Mucosa of rectum (tissue), 2 donors: ENCODE measurements around the gene KRT1.
"Not testable (repeated sequence)": the region's sequence is repeated elsewhere in the genome, so short reads cannot be mapped to it uniquely, and the experiment has no call there.

Source experiments
- H3K27ac ChIP-seq, 2 donors: one replicate each; pipeline ENCODE4 v1.7.0; 2013; ENCODE audit warnings: inconsistent platforms in 2 of 2, low read depth in 2 of 2, low read length in 2 of 2
- H3K27me3 ChIP-seq, 2 donors: one replicate each; pipeline ENCODE4 v1.7.0; 2013; ENCODE audit warnings: low read length in 2 of 2; ENCODE audit not compliant: control insufficient read depth in 2 of 2, insufficient read depth in 2 of 2
- H3K36me3 ChIP-seq, 2 donors: one replicate each; pipeline ENCODE4 v1.7.0; 2013; ENCODE audit warnings: low read length in 2 of 2; ENCODE audit not compliant: control insufficient read depth in 2 of 2, insufficient read depth in 2 of 2
- H3K4me1 ChIP-seq, 2 donors: one replicate each; pipeline ENCODE4 v1.7.0; 2013; ENCODE audit warnings: low read length in 2 of 2, mild to moderate bottlenecking in 1 of 2; ENCODE audit not compliant: control insufficient read depth in 2 of 2, insufficient read depth in 2 of 2
- H3K4me3 ChIP-seq, 2 donors: one replicate each; pipeline ENCODE4 v1.7.0; 2013; ENCODE audit warnings: low read length in 2 of 2
- H3K9ac ChIP-seq, 2 donors: one replicate each; pipeline ENCODE4 v1.7.0; 2013; ENCODE audit warnings: low read length in 2 of 2, low read depth in 1 of 2, mild to moderate bottlenecking in 1 of 2
- H3K9me3 ChIP-seq, 2 donors: one replicate each; pipeline ENCODE4 v1.7.0; 2013; ENCODE audit warnings: low read length in 2 of 2; ENCODE audit not compliant: control insufficient read depth in 2 of 2
- donor health status: healthy.
- donor health status: Normal muscosa, but diverticular disease.

KRT1 gene

GRCh38 chr12:52715416-52715815 is 35.2 kb upstream of the KRT1 start:
- H3K36me3 ChIP-seq: no peaks in the 10 kb centered on the region

GRCh38 chr12:52714887-52715281 is 34.7 kb upstream of the KRT1 start:
- Histone ChIP-seq H3K9me3 (no peaks in the 10 kb centered on the region), H3K9ac (no peak overlapping the region), H3K36me3 (no peaks in the 10 kb centered on the region), H3K27me3 (peaks cover 30 to 32% of the 10 kb centered on the region in 2 donors), H3K27ac (no peak overlapping the region), H3K4me3 (no peak overlapping the region), H3K4me1 (no peaks in the 10 kb centered on the region)

More at GRCh38 chr12:52715416-52715815, 35.2 kb upstream of the KRT1 start:
- no peaks in the 10 kb centered on the region for H3K4me1 ChIP-seq
- no peak overlapping the region for H3K9ac ChIP-seq
- H3K9me3 ChIP-seq: no peaks in the 10 kb centered on the region
- no peak overlapping the region for H3K27ac ChIP-seq
- peaks cover 30 to 32% of the 10 kb centered on the region in 2 donors for H3K27me3 ChIP-seq
- no peak overlapping the region for H3K4me3 ChIP-seq

- H3K27ac ChIP-seq: no peak overlapping the region
- H3K4me1 ChIP-seq: no peaks in the 10 kb centered on the region
- no peaks in the 10 kb centered on the region for H3K36me3 ChIP-seq
- no peak overlapping the region for H3K9ac ChIP-seq
- no peak overlapping the region for H3K4me3 ChIP-seq
- H3K9me3 ChIP-seq: no peaks in the 10 kb centered on the region
- H3K27me3 ChIP-seq: peaks cover 30 to 32% of the 10 kb centered on the region in 2 donors
Measured at GRCh38 chr12:52713960-52714886, 34.0 kb upstream of the KRT1 start.

- not testable (repeated sequence) for H3K9ac ChIP-seq, H3K4me3 ChIP-seq, H3K27ac ChIP-seq, H3K36me3 ChIP-seq, H3K4me1 ChIP-seq, H3K9me3 ChIP-seq
- peaks cover 30 to 32% of the 10 kb centered on the region in 2 donors for H3K27me3 ChIP-seq
Measured at GRCh38 chr12:52712122-52712521, 31.9 kb upstream of the KRT1 start.

GRCh38 chr12:52710730-52711129 is 30.5 kb upstream of the KRT1 start:
- H3K27me3 ChIP-seq: peaks cover 25 to 28% of the 10 kb centered on the region in 2 donors
- no peak overlapping the region for H3K4me3 ChIP-seq
- H3K9me3 ChIP-seq: no peaks in the 10 kb centered on the region
- no peaks in the 10 kb centered on the region for H3K36me3 ChIP-seq
- no peak overlapping the region for H3K9ac ChIP-seq
- no peak overlapping the region for H3K27ac ChIP-seq
- no peaks in the 10 kb centered on the region for H3K4me1 ChIP-seq

- Histone ChIP-seq H3K4me1 (no peaks in the 10 kb centered on the region), H3K9ac (no peak overlapping the region), H3K4me3 (no peak overlapping the region), H3K27me3 (peaks cover 5% of the 10 kb centered on the region in 2 donors), H3K27ac (no peak overlapping the region), H3K9me3 (no peaks in the 10 kb centered on the region), H3K36me3 (no peaks in the 10 kb centered on the region)
Measured at GRCh38 chr12:52708010-52708409, 27.8 kb upstream of the KRT1 start.

- Histone ChIP-seq H3K9ac (no peak overlapping the region), H3K27me3 (peaks cover 0 to 4% of the 10 kb centered on the region in 2 donors), H3K4me3 (no peak overlapping the region), H3K9me3 (no peaks in the 10 kb centered on the region), H3K36me3 (no peaks in the 10 kb centered on the region), H3K4me1 (no peaks in the 10 kb centered on the region), H3K27ac (no peak overlapping the region)
Measured at GRCh38 chr12:52704464-52704863, 24.3 kb upstream of the KRT1 start.

GRCh38 chr12:52703878-52704277 is 23.7 kb upstream of the KRT1 start:
- H3K9ac ChIP-seq: no peak overlapping the region
- H3K4me3 ChIP-seq: no peak overlapping the region
- no peaks in the 10 kb centered on the region for H3K36me3 ChIP-seq
- H3K27ac ChIP-seq: no peak overlapping the region
- H3K4me1 ChIP-seq: no peaks in the 10 kb centered on the region
- no peaks in the 10 kb centered on the region for H3K9me3 ChIP-seq
- H3K27me3 ChIP-seq: peaks cover 0 to 10% of the 10 kb centered on the region in 2 donors

GRCh38 chr12:52703424-52703823 is 23.2 kb upstream of the KRT1 start, which contains the start of gene KRT77:
TSS of gene KRT77 (minus strand) at chr12:52703524. CDS start at chr12:52703434, 90 bp downstream.
- Histone ChIP-seq H3K4me3 (no peak within 1 kb of the TSS), H3K36me3 (no peaks in the 10 kb centered on the region), H3K9ac (no peak within 1 kb of the TSS), H3K27ac (no peak within 1 kb of the TSS), H3K4me1 (no peaks in the 10 kb centered on the region), H3K27me3 (peaks cover 0 to 10% of the 10 kb centered on the region in 2 donors), H3K9me3 (no peaks in the 10 kb centered on the region)

- Histone ChIP-seq H3K27ac (no peak overlapping the region), H3K9ac (no peak overlapping the region), H3K4me1 (no peaks in the 10 kb centered on the region), H3K27me3 (peaks cover 0 to 10% of the 10 kb centered on the region in 2 donors), H3K36me3 (no peaks in the 10 kb centered on the region), H3K9me3 (no peaks in the 10 kb centered on the region), H3K4me3 (no peak overlapping the region)
Measured at GRCh38 chr12:52702338-52702737, 22.1 kb upstream of the KRT1 start.
